GM18499 (cell line): Measurements from ENCODE around the gene PAFAH1B2.
"Not testable (repeated sequence)": the region's sequence is repeated elsewhere in the genome, so short reads cannot be mapped to it uniquely, and the experiment has no call there.

ENCODE experiments used
- ATAC-seq: cut with Tn5 transposase; IDR thresholded peaks from one replicate; pipeline ENCODE4 v1.9.1; 2021; ENCODE audit warnings: moderate number of reproducible peaks; ENCODE audit not compliant: insufficient read depth, unreplicated experiment

Gene PAFAH1B2

GRCh38 chr11:117171007-117171403 lies 26.9 kb downstream of the PAFAH1B2 start:
- ATAC-seq: no peak

GRCh38 chr11:117171404-117172061 lies 27.4 kb downstream of the PAFAH1B2 start:
- ATAC-seq: no peak

- no peak for ATAC-seq
These were observed 28.8 kb downstream of the PAFAH1B2 start for GRCh38 chr11:117172724-117173421.

GRCh38 chr11:117175104-117175503 lies 31.0 kb downstream of the PAFAH1B2 start:
- ATAC-seq: no peak

- no peak for ATAC-seq
These were observed 31.7 kb downstream of the PAFAH1B2 start for GRCh38 chr11:117175781-117176180.

GRCh38 chr11:117176186-117176585 lies 32.1 kb downstream of the PAFAH1B2 start:
- no peak for ATAC-seq

GRCh38 chr11:117177534-117178209 lies 33.6 kb downstream of the PAFAH1B2 start:
- no peak for ATAC-seq

- peak; percentile 81 for ATAC-seq
These were observed 34.3 kb downstream of the PAFAH1B2 start, which contains the start of gene SIDT2 for GRCh38 chr11:117178210-117179034. TSS of gene SIDT2 (plus strand) at chr11:117178743. CDS start at chr11:117179264, 521 bp downstream.

GRCh38 chr11:117179048-117179999 lies 35.2 kb downstream of the PAFAH1B2 start:
- ATAC-seq: no peak

- ATAC-seq: no peak
These were observed 35.9 kb downstream of the PAFAH1B2 start for GRCh38 chr11:117180020-117180419.

GRCh38 chr11:117180661-117181585 lies 36.8 kb downstream of the PAFAH1B2 start:
- no peak for ATAC-seq

- ATAC-seq: no peak
These were observed 37.8 kb downstream of the PAFAH1B2 start for GRCh38 chr11:117181586-117182550.

- no peak for ATAC-seq
These were observed 38.5 kb downstream of the PAFAH1B2 start for GRCh38 chr11:117182551-117182935.

GRCh38 chr11:117183178-117183577 lies 39.1 kb downstream of the PAFAH1B2 start:
- not testable (repeated sequence) for ATAC-seq

GRCh38 chr11:117183724-117184349 lies 39.8 kb downstream of the PAFAH1B2 start:
- ATAC-seq: no peak

- ATAC-seq: no peak
These were observed 41.8 kb downstream of the PAFAH1B2 start for GRCh38 chr11:117185736-117186430.
